PC-9 (cell line): Measurements from ENCODE around the gene NINJ2. TPM values are rescaled to one million over a fixed set of nuclear protein-coding genes. Genes with fewer than 3 reads are reported as not detected.

ENCODE experiments used
- BruUV-seq: library from RNA; stranded (reverse); fragments of 400-500 nt; replicated peaks from 2 replicates; lab custom pipeline; 2021; lab: Mats Ljungman, UMichigan
- CTCF ChIA-PET: fragments of 300-600 bp; sonication (Branson Sonifier 250); formaldehyde crosslinking; loops from one replicate; lab custom pipeline; 2022; ENCODE audit warnings: antibody characterized with exemption; lab: Charles Lee
- POLR2A ChIA-PET: fragments of 300-600 bp; sonication (Branson Sonifier 250); formaldehyde crosslinking; loops from one replicate; lab custom pipeline; 2022; ENCODE audit warnings: antibody characterized with exemption; ENCODE audit not compliant: unreplicated experiment; lab: Charles Lee
- DNase-seq, 2 experiments: peaks; one replicate each; pipeline versions ENCODE4 v3.0.0 to v3.0.0-alpha.2; 2015 to 2022; ENCODE audit warnings: mixed read lengths in 1 of 2
- H2AFZ ChIP-seq: fragments of 200-600 bp; sonication (generic); 2 replicates; pipeline ENCODE4 v1.8.1; 2017; ENCODE audit warnings: antibody characterized with exemption
- H3F3A ChIP-seq: fragments of 200-600 bp; sonication (generic); 2 replicates; pipeline ENCODE4 v1.8.1; 2017; ENCODE audit warnings: antibody characterized with exemption, mild to moderate bottlenecking, low read depth; ENCODE audit not compliant: insufficient read depth
- H3K27ac ChIP-seq: fragments of 200-600 bp; sonication (generic); 2 replicates; pipeline ENCODE4 v1.6.1; 2016; ENCODE audit warnings: mixed run types
- H3K27me3 ChIP-seq: fragments of 200-600 bp; sonication (generic); 2 replicates; pipeline ENCODE4 v1.6.1; 2016; ENCODE audit warnings: low read depth, mixed run types; ENCODE audit not compliant: insufficient read depth
- H3K36me3 ChIP-seq: fragments of 200-600 bp; sonication (generic); 2 replicates; pipeline ENCODE4 v1.6.1; 2016; ENCODE audit warnings: low read depth, mixed run types
- H3K4me1 ChIP-seq: fragments of 200-600 bp; sonication (generic); replicated peaks from 2 replicates; pipeline ENCODE4 v1.6.1; 2016; ENCODE audit warnings: mixed run types; ENCODE audit not compliant: insufficient read depth
- H3K4me2 ChIP-seq: fragments of 200-600 bp; sonication (generic); 2 replicates; pipeline ENCODE4 v1.6.1; 2017; ENCODE audit warnings: mixed run types
- H3K4me3 ChIP-seq: fragments of 200-600 bp; sonication (generic); 2 replicates; pipeline ENCODE4 v1.6.1; 2016; ENCODE audit warnings: mixed run types
- H3K79me2 ChIP-seq: fragments of 200-600 bp; sonication (generic); 2 replicates; pipeline ENCODE4 v1.6.1; 2017; ENCODE audit warnings: low read depth, mixed run types
- H3K9me2 ChIP-seq: fragments of 200-600 bp; sonication (generic); 2 replicates; pipeline ENCODE4 v1.8.1; 2017; ENCODE audit warnings: mild to moderate bottlenecking; ENCODE audit not compliant: insufficient read depth
- H3K9me3 ChIP-seq: fragments of 200-600 bp; sonication (generic); 2 replicates; pipeline ENCODE4 v1.8.1; 2016; ENCODE audit warnings: low read depth; ENCODE audit not compliant: insufficient read depth
- H4K20me1 ChIP-seq: fragments of 200-600 bp; sonication (generic); 2 replicates; pipeline ENCODE4 v1.8.1; 2017; ENCODE audit not compliant: insufficient read depth
- CTCF ChIP-seq: fragments of 200-600 bp; sonication (generic); conservative IDR thresholded peaks from 2 replicates; pipeline ENCODE4 v1.6.1; 2017; ENCODE audit warnings: mixed run types, antibody characterized with exemption, mild to moderate bottlenecking, moderate library complexity
- EZH2 ChIP-seq: fragments of 200-600 bp; sonication (generic); IDR thresholded peaks from 2 replicates; pipeline ENCODE4 v1.8.0; 2017; ENCODE audit warnings: antibody characterized with exemption, low read depth
- intact Hi-C: fragments of 100-400 bp; cut with micrococcal nuclease; formaldehyde crosslinking; loops from one replicate; pipeline ENCODE4 v1.10.0; 2022; ENCODE audit not compliant: unreplicated experiment
- total RNA-seq: library from RNA; stranded (reverse); gene quantifications from 2 replicates; pipeline ENCODE4 v1.2.3, GENCODE V29; 2021

The NINJ2 gene
- total RNA-seq, 1 experiment from 2014 or later: 19.3 TPM

- peaks cover 2% of the 10 kb centered on the region for H3K4me1 ChIP-seq
- BruUV-seq: no TSS peak
- H4K20me1 ChIP-seq: no peaks in the 10 kb centered on the region
- H3K36me3 ChIP-seq: no peaks in the 10 kb centered on the region
- H3K4me2 ChIP-seq: no peak overlapping the region
- ChIA-PET POLR2A (interaction anchor here (0.6 kb wide), 1 partner anchor 45 kb away, joined by 4 read pairs; no protein-coding TSS in a partner anchor), CTCF (no interaction called here)
- no peak overlapping the region for H2AFZ ChIP-seq
- DNase-seq: no peak
- intact Hi-C loops: no loop called here
- H3K9me3 ChIP-seq: no peaks in the 10 kb centered on the region
- no peaks in the 10 kb centered on the region for H3K27me3 ChIP-seq
- H3K9me2 ChIP-seq: no peaks in the 10 kb centered on the region
- TF ChIP-seq CTCF (no peak), EZH2 (no peak)
- H3K4me3 ChIP-seq: no peak overlapping the region
- no peak overlapping the region for H3K27ac ChIP-seq
- H3K79me2 ChIP-seq: no peaks in the 10 kb centered on the region
- H3F3A ChIP-seq: peaks cover 13% of the 10 kb centered on the region
Measured at GRCh38 chr12:650983-651382, 12.3 kb downstream of the NINJ2 start.

GRCh38 chr12:647385-648085 is 15.7 kb downstream of the NINJ2 start:
- no peak for DNase-seq
- no peaks in the 10 kb centered on the region for H3K9me3 ChIP-seq
- peaks cover 27% of the 10 kb centered on the region for H3K4me1 ChIP-seq
- no TSS peak for BruUV-seq
- no peak overlapping the region for H2AFZ ChIP-seq
- H3K9me2 ChIP-seq: no peaks in the 10 kb centered on the region
- no peak for TF ChIP-seq EZH2
- TF ChIP-seq CTCF: no peak
- peaks cover 13% of the 10 kb centered on the region; the same call in 1 of the 2 replicates for H3F3A ChIP-seq
- H4K20me1 ChIP-seq: no peaks in the 10 kb centered on the region
- H3K4me3 ChIP-seq: no peak overlapping the region
- no peaks in the 10 kb centered on the region for H3K27me3 ChIP-seq
- H3K36me3 ChIP-seq: 0 out of 2 replicates have a peak, but pooled peaks cover 2% of the 10 kb centered on the region
- H3K27ac ChIP-seq: no peak overlapping the region
- POLR2A ChIA-PET: no interaction called here
- CTCF ChIA-PET: interaction anchor here (0.6 kb wide), 1 partner anchor 91 kb away, joined by 3 read pairs; no protein-coding TSS in a partner anchor
- peaks cover 10% of the 10 kb centered on the region for H3K79me2 ChIP-seq
- intact Hi-C loops: no loop called here
- H3K4me2 ChIP-seq: no peak overlapping the region

- Histone ChIP-seq H3K36me3 (0 out of 2 replicates have a peak, but pooled peaks cover 2% of the 10 kb centered on the region), H3K9me2 (no peaks in the 10 kb centered on the region), H4K20me1 (no peaks in the 10 kb centered on the region), H3K27ac (no peak overlapping the region), H3K27me3 (no peaks in the 10 kb centered on the region), H2AFZ (no peak overlapping the region), H3K4me1 (peaks cover 35% of the 10 kb centered on the region), H3K9me3 (no peaks in the 10 kb centered on the region), H3K4me2 (no peak overlapping the region), H3K4me3 (no peak overlapping the region), H3K79me2 (peaks cover 10% of the 10 kb centered on the region), H3F3A (peaks cover 15% of the 10 kb centered on the region; the same call in 1 of the 2 replicates)
- BruUV-seq: no TSS peak
- CTCF ChIA-PET: no interaction called here
- intact Hi-C loops: no loop called here
- POLR2A ChIA-PET: no interaction called here
- DNase-seq: no peak
- no peak for TF ChIP-seq EZH2
- TF ChIP-seq CTCF: no peak
Measured at GRCh38 chr12:646442-647384, 16.5 kb downstream of the NINJ2 start.
